Measurements from ENCODE around the gene HENMT1.
"Not testable (repeated sequence)": the region's sequence is repeated elsewhere in the genome, so short reads cannot be mapped to it uniquely, and the experiment has no call there.

The HENMT1 gene

GRCh38 chr1:108691128-108691941 is 30.4 kb upstream of the HENMT1 start:
- in situ Hi-C loops (cut with MboI; ENCODE audit: low pct_unique_long_range_greater_than_20kb, low sequenced_read_pairs, unreplicated experiment): no loop called here
- TF ChIP-seq, protein P1, sequence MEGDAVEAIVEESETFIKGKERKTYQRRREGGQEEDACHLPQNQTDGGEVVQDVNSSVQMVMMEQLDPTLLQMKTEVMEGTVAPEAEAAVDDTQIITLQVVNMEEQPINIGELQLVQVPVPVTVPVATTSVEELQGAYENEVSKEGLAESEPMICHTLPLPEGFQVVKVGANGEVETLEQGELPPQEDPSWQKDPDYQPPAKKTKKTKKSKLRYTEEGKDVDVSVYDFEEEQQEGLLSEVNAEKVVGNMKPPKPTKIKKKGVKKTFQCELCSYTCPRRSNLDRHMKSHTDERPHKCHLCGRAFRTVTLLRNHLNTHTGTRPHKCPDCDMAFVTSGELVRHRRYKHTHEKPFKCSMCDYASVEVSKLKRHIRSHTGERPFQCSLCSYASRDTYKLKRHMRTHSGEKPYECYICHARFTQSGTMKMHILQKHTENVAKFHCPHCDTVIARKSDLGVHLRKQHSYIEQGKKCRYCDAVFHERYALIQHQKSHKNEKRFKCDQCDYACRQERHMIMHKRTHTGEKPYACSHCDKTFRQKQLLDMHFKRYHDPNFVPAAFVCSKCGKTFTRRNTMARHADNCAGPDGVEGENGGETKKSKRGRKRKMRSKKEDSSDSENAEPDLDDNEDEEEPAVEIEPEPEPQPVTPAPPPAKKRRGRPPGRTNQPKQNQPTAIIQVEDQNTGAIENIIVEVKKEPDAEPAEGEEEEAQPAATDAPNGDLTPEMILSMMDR (IDR thresholded peaks at IDR 0.05; ENCODE audit: extremely low read depth, insufficient read depth, missing control alignments): no peak
- no peak for DNase-seq (ENCODE audit: low spot score)

DNA sequence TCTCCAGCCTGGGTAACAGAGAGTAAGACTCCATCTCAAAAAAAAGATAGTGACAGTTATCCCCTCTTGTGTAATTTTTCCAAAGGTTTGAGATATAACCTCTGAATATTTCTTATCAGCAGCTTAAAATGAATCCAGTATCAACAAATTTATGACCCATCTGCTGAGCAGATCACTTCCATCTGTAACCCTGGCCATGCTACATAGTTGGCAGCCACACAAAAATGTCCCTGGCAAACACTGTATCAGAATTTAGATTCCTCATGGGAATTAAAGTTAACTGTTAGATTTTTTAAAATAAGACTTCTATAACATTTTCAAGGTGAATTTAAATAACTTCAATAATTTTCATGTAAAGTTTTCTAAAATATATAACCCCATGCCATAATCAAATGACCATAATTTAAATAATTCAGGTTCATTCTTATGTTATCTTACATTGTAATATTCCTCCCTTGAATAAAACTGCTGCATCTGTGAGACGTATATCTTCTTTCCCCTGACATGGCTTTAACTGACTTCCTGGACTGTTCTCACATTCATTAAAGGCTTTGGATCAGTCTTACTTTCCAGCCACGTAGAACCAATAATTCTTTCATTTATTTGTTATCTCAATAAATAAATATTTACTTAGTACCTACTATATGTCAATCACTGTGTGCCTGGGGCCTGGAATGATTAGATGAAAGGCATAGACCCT is 25.9 kb upstream of the HENMT1 start:
- TF ChIP-seq, protein P1 (IDR thresholded peaks at IDR 0.05; ENCODE audit: extremely low read depth, insufficient read depth, missing control alignments): no peak
- in situ Hi-C loops (cut with MboI; ENCODE audit: low pct_unique_long_range_greater_than_20kb, low sequenced_read_pairs, unreplicated experiment): no loop called here
- DNase-seq (ENCODE audit: low spot score): no peak

GRCh38 chr1:108685529-108685928 is 24.6 kb upstream of the HENMT1 start:
- in situ Hi-C loops (cut with MboI; ENCODE audit: low pct_unique_long_range_greater_than_20kb, low sequenced_read_pairs, unreplicated experiment): no loop called here
- TF ChIP-seq, protein P1 (IDR thresholded peaks at IDR 0.05; ENCODE audit: extremely low read depth, insufficient read depth, missing control alignments): no peak
- no peak for DNase-seq (ENCODE audit: low spot score)

DNA sequence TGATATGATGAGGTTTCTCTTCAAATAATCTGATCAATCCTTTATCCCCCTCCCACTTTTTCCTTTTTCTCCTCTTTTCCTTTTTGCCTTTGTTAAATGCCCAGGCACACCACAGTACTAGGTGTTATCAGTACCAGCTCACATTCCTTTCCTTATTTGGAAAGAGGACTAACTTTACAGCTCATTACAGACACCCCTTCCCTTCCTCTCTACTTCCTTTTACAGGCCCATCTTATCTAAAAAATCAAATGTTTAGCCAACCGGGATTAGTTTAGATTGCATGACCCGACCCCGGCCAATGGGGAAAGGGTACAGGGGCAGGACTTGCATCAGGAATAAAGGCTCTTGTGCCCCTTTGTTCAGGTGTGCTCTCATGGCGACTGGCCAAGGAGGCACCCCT is 20.8 kb upstream of the HENMT1 start:
- in situ Hi-C loops (cut with MboI; ENCODE audit: low pct_unique_long_range_greater_than_20kb, low sequenced_read_pairs, unreplicated experiment); DNase-seq (ENCODE audit: low spot score): not testable (repeated sequence)

DNA sequence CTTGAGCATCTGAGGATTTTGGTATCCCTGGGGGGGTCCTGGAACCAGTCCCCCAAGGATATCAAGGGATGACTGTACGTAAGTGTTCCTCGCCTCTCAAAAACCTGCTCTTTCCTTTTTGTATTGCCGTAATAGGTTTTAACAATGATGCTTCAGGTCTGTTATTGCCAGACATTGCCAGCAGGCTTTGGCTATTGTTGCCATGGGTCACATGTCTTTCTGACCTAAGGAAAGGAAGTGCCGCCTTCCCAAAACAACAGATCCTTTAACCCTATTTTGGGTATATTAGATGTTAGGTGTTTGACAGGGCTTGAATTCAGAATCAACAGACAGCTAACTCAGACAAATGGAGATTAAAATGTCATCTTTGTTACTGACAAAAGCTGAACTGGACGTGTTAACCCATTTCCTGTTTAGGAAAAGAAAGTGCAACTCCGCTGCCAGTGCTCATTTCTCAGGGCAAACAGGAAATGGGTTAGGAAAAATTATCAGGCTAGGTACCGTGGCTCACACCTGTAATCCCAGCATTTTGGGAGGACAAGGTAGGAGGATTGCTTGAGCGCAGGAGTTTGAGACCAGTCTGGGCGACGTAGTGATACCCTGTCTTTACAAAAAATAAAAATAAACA is 18.8 kb upstream of the HENMT1 start:
- DNase-seq (ENCODE audit: low spot score): no peak
- in situ Hi-C loops (cut with MboI; ENCODE audit: low pct_unique_long_range_greater_than_20kb, low sequenced_read_pairs, unreplicated experiment): no loop called here
- TF ChIP-seq, protein P1 (IDR thresholded peaks at IDR 0.05; ENCODE audit: extremely low read depth, insufficient read depth, missing control alignments): no peak

- TF ChIP-seq, protein P1 (IDR thresholded peaks at IDR 0.05; ENCODE audit: extremely low read depth, insufficient read depth, missing control alignments): no peak
- in situ Hi-C loops (cut with MboI; ENCODE audit: low pct_unique_long_range_greater_than_20kb, low sequenced_read_pairs, unreplicated experiment): no loop called here
- DNase-seq (ENCODE audit: low spot score): no peak
Observed at GRCh38 chr1:108678706-108679105, 17.8 kb upstream of the HENMT1 start.

GRCh38 chr1:108671143-108671542 is 10.2 kb upstream of the HENMT1 start:
- no peak for DNase-seq (ENCODE audit: low spot score)
- in situ Hi-C loops (cut with MboI; ENCODE audit: low pct_unique_long_range_greater_than_20kb, low sequenced_read_pairs, unreplicated experiment): no loop called here
- TF ChIP-seq, protein P1 (IDR thresholded peaks at IDR 0.05; ENCODE audit: extremely low read depth, insufficient read depth, missing control alignments): no peak
